Activated T-cell treated with anti-CD3 and anti-CD28 coated beads, Interleukin-2, amount 50 U/mL, for 48 hours (primary cell): Measurements from ENCODE around the gene DOP1B.
A peak's percentile ranks its signal among the peaks of the same experiment; 100 is the strongest.
"Not testable (repeated sequence)": the region's sequence is repeated elsewhere in the genome, so short reads cannot be mapped to it uniquely, and the experiment has no call there.

Source experiments
- DNase-seq, 2 experiments: peaks; one replicate each; pipeline ENCODE4 v3.0.0-alpha.2; 2020

DOP1B gene

GRCh38 chr21:36141513-36141925 is 15.1 kb upstream of the DOP1B start:
- peak; percentile 82 to 84 for DNase-seq

- not testable (repeated sequence) for DNase-seq
Observed at GRCh38 chr21:36144233-36144632, 12.4 kb upstream of the DOP1B start.

- no peak for DNase-seq
Observed at GRCh38 chr21:36145259-36145658, 11.4 kb upstream of the DOP1B start.

DNA sequence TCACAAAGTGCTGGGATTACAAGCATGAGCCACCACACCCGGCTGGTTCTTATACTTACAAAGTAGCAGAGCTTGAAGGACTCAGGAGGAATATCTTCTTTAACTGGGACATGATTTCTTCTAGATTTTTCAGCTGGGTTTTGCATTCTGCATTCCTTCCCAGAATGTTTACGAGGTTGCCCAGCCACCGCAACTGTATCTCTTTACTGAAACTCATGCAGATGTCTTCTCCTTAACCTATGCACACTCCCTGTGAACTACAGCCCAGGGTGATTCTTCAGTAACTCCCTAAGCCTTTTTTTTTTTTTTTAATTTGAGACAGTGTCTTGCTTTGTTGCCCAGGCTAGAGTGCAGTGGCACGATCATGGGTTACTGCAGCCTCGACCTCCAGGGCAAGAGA is 8.7 kb upstream of the DOP1B start:
- DNase-seq: no peak

DNA sequence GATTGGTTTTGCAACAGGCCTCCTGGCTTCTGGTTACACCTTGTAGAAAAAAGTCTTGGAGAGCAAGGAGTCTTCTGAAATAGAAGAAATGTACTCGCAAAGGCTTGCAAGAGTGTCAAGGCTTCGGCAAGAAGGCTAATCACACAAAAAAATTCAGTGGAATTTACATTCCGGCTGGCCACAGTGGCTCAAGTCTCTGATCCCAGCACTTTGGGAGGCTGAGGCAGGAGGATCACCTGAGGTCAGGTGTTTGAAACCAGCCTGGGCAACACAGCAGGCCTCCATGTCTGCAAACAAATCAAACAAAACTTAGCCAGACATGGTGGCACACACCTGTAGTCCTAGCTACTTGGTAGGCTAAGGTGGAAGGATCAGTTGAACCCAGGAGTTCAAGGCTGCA is 7.7 kb upstream of the DOP1B start:
- DNase-seq: no peak

DNA sequence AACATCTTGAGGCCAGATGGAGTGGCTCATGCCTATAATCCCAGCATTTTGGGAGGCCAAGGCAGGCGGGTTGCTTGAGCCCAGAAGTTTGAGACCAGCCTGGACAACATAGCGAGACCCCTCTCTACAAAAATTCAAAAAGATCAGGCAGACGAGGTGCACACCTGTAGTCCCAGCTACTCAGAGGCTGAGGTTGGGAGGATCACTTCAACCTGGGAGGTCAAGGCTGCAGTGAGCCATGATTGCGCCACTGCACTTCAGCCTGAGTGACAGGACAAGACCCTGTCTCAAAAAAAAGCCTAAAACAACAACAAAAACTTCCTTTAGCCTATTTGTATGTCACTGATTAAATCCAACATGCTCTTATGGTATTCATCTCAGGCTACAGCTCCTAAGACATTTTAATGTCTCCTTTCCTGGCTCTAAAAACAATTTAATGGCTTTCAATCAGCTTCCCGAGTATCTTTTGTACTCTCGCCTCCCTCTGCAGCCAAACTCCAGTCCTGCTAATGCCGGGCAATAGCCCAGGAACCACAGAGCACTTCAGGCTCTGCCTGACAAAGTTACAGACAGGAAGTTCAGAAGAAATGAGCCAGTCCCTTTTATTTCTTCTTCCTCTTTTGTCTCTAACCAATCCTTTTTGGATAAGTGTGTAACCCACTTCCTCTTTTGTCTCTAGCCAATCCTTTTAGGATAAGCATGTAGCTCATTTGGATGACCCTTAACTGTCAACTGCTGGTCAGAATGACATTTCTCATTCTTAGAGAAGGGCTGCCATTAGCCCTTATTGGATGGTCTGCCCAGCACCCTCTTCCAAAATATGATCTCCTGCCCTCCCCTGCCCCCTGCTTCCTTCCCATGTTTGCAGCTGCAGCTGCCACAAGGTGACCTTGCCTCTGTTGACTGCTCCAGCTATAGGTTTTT is 6.6 kb upstream of the DOP1B start:
- DNase-seq: no peak

DNA sequence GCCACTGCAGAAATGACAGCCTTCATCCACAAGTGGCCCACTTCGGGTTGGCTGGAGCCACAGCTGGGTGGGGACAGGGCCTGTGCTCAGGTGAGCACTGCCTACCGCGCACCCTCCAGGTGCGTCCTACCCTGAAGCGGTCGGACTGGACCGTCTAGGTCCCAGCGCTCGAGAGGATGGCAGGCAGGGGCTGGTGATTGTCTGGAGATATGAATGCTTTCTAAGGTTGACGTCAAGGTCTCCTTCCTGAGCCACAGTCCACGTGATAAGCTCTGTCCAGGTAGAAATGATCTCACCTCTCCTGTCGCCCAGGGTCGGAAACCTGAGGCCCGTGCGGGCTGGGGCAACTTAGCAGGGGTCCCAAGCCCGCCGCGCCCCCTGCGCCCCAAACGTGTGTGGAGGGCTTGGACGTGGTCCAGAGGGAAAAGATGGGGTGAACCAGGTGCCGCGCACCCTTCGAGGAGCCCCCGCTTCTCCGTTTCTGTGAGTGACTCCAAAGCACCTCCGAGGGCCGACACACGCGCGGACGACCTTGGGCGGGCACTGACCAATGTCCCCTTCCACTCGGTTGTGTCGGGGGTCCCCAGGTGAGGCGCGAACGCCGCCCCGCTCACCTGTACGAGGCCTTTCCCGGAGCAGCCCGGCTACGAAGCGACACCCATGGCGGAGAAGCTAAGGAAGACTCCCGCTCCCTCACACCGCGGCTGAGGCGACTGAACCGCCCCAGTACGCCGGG is 853 bp upstream of the DOP1B start:
- DNase-seq: no peak

- peak; percentile 100 for DNase-seq
Observed at GRCh38 chr21:36156339-36156814, 247 bp upstream of the DOP1B start.

GRCh38 chr21:36159356-36159921 is 2.8 kb downstream of the DOP1B start:
- no peak for DNase-seq

DNA sequence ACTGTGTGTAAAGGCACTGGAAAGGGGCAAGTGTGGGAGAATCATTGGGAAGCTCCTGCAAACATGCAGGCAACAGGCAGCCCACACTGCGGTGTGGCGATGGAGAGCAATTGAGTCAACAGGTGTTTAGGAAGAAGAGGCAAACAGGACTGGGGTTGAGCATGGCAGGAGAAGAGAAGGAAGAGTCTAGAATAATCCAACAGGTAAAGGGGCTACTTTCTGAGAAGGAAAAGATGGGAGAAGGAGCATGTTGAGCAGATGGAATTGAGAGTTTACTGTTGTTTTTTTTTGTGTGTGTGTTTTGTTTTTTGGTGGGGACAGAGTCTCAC is 4.2 kb downstream of the DOP1B start:
- no peak for DNase-seq

DNA sequence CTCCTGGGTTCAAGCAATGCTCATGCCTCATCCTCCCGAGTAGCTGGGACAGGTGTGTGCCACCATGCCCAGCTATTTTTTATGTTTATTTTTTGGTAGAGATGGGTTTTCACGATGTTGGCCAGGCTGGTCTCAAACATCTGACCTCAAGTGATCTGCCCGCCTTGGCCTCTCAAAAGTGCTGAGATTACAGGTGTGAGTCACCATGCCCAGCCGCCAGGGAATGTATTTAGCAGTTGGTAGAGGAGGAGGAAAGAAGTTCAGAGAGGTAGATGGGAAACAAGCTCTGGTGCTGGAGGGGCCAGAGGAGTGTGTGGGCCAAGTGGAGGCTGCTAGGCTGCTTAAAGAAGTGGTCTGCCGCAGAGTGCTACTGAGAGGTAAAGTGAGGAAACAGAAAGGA is 6.0 kb downstream of the DOP1B start:
- no peak for DNase-seq

GRCh38 chr21:36163750-36164741 is 7.4 kb downstream of the DOP1B start:
- no peak for DNase-seq

DNA sequence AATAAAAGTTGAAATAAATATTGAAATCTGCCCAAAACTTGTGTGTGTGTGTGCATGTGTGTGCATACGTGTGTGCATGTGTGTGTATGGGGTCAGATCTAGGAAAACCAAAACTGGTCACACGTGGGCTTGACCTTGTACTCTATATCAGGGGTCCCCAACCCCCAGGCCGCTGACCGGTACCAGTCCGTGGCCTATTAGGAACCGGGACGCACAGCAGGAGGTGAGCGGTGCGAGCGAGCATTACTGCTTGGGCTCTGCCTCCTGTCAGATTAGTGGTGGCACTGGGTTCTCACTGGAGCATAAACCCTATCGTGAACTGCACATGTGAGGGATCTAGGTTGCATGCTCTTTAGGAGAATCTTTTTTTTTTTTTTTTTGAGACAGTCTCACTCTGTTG is 8.7 kb downstream of the DOP1B start:
- DNase-seq: no peak

GRCh38 chr21:36166705-36167104 is 10.1 kb downstream of the DOP1B start:
- no peak for DNase-seq

DNA sequence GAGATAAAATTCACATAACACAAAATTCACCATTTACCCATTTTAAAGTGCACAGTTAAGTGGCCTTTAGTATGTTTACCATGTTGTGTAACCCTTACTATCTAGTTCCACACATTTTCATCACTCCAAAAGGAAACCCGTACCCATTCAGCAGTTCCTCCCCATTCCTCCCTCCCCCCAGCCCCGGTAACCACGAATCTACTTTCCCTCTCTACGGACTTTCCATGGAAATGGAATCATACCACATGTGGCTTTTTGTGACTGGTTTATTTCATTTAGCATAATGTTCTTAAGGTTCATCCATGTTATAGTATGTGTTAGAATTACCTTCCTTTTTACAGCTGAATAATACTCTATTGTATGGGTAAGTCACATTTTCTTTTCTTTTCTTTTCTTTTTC is 10.9 kb downstream of the DOP1B start:
- no peak for DNase-seq

GRCh38 chr21:36169470-36170128 is 13.0 kb downstream of the DOP1B start:
- peak in 1 of 2 experiments; percentile 28 for DNase-seq

DNA sequence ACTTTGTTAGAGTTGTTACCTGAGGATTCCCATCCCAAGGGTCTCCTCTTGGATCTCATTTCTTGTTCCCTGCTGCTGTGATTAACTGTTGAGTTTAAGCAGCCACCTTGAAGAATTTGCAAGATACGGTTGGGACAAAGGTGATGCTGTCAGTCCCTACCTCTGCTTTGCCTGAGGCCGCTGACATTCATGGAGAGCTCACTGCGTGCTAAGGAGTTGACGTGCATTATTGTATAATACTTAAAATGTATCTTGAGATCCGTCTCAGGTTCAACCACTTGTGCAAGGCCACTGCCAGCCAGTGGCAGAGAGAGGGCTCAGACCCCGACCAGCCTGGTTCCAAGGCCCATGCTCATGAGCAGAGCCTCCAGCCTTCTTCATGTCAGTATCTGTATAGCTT is 14.2 kb downstream of the DOP1B start:
- no peak for DNase-seq

GRCh38 chr21:36171336-36171735 is 14.7 kb downstream of the DOP1B start:
- no peak for DNase-seq

- DNase-seq: no peak
Observed at GRCh38 chr21:36171741-36172331, 15.2 kb downstream of the DOP1B start.

DNA sequence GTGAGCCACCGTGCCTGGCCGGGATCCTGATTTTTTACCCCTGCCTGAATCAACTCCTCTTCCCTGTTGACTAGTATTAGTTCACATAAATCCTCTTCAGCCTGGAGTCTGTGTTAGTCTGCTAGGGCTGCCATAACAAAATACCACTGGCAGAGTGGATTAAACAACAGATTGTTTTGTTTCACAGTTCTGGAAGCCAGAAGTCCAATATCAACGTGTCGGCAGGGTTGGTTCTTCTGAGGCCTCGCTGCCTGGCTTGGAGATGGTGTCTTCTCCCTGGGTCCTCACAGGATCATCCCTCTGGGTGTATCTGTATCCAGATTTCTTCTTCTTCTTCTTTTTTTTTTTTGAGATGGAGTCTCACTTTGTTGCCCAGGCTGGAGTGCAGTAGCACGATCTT is 18.2 kb downstream of the DOP1B start:
- no peak for DNase-seq

DNA sequence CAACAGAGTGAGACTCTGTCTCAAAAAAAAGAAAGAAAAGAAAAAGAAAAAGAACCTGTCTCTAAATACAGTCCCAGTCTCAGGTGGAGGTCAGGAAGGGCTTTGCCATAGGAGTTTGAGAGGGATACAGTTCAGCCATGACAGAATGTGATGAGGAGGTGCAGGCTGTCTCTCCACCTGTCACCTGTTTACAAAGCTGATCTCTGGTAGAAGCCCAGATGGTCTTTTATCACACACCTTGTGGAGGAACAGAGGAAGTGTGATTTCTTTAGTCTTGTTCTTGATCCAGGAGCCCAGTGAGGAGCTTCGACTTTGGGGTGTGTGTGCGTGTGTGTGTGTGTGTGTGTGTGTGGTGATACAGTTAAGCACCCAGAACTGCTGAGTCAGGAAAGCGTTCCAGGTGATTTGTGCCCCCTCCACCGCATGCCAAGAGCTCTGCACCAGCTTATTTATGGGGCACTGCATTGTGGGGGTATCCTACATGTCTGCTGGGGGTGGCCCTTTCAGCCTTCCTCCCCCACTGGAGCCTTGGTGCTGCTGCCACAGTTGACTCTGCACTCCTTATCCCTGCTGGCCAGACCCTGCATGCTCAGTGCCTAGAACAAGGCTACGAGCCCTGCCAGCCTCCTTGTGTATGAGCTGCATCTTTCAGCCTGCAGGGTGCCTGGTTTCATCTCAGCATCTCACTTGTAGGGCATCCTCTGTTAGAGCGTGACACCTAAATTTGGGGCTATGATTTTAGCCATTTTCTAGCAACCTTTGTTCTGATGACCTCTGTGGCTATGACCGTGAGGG is 19.3 kb downstream of the DOP1B start:
- no peak for DNase-seq
